Parathyroid adenoma (tissue), 2 donors: Measurements from ENCODE around the gene SND1.

ENCODE experiments used
- H2AFZ ChIP-seq: fragments of 300-600 bp; sonication (generic); one replicate; pipeline ENCODE4 v1.7.0; 2017; ENCODE audit warnings: antibody characterized with exemption, mild to moderate bottlenecking
- H3K27ac ChIP-seq: fragments of 300-600 bp; sonication (generic); one replicate; pipeline ENCODE4 v1.7.0; 2017
- H3K27me3 ChIP-seq: fragments of 300-600 bp; sonication (generic); one replicate; pipeline ENCODE4 v1.7.0; 2017; ENCODE audit warnings: low read length; ENCODE audit not compliant: control insufficient read depth, insufficient read depth
- H3K36me3 ChIP-seq: fragments of 300-600 bp; sonication (generic); one replicate; pipeline ENCODE4 v1.7.0; 2017; ENCODE audit warnings: low read length; ENCODE audit not compliant: control insufficient read depth, insufficient read depth
- H3K4me1 ChIP-seq: fragments of 300-600 bp; sonication (generic); one replicate; pipeline ENCODE4 v1.7.0; 2017; ENCODE audit warnings: control low read depth
- H3K4me2 ChIP-seq: fragments of 300-600 bp; sonication (generic); one replicate; pipeline ENCODE4 v1.7.0; 2017; ENCODE audit warnings: low read length
- H3K4me3 ChIP-seq: fragments of 300-600 bp; sonication (generic); one replicate; pipeline ENCODE4 v1.7.0; 2017; ENCODE audit warnings: low read depth, low read length
- H3K79me2 ChIP-seq: fragments of 300-600 bp; sonication (generic); one replicate; pipeline ENCODE4 v1.7.0; 2017; ENCODE audit warnings: control low read depth
- H3K9ac ChIP-seq: fragments of 300-600 bp; sonication (generic); one replicate; pipeline ENCODE4 v1.7.0; 2017; ENCODE audit warnings: mild to moderate bottlenecking
- H3K9me3 ChIP-seq: fragments of 300-600 bp; sonication (generic); one replicate; pipeline ENCODE4 v1.7.0; 2017; ENCODE audit warnings: low read length; ENCODE audit not compliant: control insufficient read depth
- TF ChIP-seq, protein P1 (sequence below): fragments of 300-600 bp; sonication (generic); IDR thresholded peaks from one replicate; pipeline ENCODE4 v1.7.0; 2017; ENCODE audit warnings: antibody characterized with exemption, mild to moderate bottlenecking
- donor health status: primary hyperparathyroidism.

SND1 gene

DNA sequence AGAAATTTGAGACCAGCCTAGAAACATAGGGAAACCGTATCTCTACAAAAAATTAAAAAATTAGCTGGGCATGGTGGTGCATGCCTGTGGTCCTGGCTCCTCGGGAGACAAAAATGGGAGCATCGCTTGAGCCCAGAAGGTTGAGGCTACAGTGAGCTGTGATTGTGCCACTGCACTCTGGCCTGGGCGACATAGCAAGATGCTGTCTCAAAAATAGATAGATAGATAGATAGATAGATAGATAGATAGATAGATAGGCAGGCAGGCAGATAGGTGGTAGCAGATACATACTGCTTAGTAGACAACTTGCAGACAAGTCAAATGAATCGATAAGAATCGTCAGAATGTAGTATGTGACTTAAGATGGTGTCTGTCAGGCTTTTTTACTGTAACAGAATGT is 106.9 kb downstream of the SND1 start:
- Histone ChIP-seq H3K27me3 (no peaks in the 10 kb centered on the region), H3K9ac (no peak overlapping the region), H3K4me3 (no peak overlapping the region), H3K79me2 (peaks cover 25% of the 10 kb centered on the region), H2AFZ (no peak overlapping the region), H3K36me3 (no peaks in the 10 kb centered on the region), H3K27ac (no peak overlapping the region), H3K9me3 (no peaks in the 10 kb centered on the region), H3K4me1 (no peaks in the 10 kb centered on the region), H3K4me2 (no peak overlapping the region)
- TF ChIP-seq, protein P1, sequence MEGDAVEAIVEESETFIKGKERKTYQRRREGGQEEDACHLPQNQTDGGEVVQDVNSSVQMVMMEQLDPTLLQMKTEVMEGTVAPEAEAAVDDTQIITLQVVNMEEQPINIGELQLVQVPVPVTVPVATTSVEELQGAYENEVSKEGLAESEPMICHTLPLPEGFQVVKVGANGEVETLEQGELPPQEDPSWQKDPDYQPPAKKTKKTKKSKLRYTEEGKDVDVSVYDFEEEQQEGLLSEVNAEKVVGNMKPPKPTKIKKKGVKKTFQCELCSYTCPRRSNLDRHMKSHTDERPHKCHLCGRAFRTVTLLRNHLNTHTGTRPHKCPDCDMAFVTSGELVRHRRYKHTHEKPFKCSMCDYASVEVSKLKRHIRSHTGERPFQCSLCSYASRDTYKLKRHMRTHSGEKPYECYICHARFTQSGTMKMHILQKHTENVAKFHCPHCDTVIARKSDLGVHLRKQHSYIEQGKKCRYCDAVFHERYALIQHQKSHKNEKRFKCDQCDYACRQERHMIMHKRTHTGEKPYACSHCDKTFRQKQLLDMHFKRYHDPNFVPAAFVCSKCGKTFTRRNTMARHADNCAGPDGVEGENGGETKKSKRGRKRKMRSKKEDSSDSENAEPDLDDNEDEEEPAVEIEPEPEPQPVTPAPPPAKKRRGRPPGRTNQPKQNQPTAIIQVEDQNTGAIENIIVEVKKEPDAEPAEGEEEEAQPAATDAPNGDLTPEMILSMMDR, result no peak

DNA sequence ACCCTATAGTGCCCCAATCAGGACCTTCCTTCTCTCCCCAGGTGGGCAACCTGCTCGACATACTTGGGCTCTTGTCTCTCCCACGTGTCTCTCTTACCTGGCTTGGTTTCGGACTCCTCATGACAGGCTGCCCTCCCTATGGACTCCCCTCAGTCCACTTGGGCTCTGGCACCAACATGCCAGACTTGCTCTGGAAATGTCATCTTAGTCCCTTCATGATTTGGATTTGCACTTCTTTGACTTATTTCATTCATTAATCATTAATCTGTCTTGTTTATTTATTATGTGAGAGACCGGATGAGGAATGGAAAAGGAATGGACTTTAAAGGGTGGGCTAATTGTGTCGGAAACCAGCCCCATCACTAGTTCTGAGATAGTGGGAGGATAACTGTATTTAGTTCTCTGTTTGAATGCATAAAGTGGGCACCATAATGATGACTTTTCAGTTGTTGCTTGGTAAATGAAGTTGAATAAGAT is 108.0 kb downstream of the SND1 start:
- Histone ChIP-seq H3K27me3 (no peaks in the 10 kb centered on the region), H3K9ac (no peak overlapping the region), H2AFZ (no peak overlapping the region), H3K4me3 (no peak overlapping the region), H3K79me2 (peaks cover 25% of the 10 kb centered on the region), H3K36me3 (no peaks in the 10 kb centered on the region), H3K9me3 (no peaks in the 10 kb centered on the region), H3K27ac (no peak overlapping the region), H3K4me2 (no peak overlapping the region), H3K4me1 (no peaks in the 10 kb centered on the region)
- TF ChIP-seq, protein P1, result no peak

DNA sequence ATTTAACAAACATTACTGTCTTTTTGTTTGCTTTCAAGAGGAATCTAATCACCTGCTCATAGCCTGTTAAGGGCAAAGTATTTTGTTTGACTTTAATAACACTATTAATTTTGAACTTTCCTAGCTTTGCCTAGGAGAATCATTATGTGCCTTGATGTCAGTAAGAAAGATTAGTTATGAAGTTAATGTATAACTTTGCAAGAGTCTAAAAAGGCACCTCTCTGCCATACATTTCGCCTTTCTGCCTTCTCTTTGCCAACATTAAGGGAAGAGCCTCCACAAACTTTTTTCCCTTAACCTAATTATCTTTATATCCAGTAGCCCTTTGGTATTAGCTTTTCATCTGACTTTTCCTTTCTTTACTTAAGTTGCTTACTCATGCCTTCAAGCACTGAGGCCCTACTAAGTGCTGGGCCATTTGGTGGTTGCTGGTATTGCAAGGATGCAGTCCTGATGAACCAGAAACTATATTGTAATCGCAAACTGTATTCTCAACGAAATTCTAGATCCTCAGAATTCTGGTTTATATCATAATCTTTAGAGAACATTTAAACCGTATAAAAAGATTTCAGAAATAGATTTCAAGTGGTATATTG is 108.5 kb downstream of the SND1 start:
- Histone ChIP-seq H3K36me3 (no peaks in the 10 kb centered on the region), H3K79me2 (peaks cover 19% of the 10 kb centered on the region), H3K4me2 (no peak overlapping the region), H3K4me1 (no peaks in the 10 kb centered on the region), H3K9ac (no peak overlapping the region), H2AFZ (no peak overlapping the region), H3K27me3 (no peaks in the 10 kb centered on the region), H3K27ac (no peak overlapping the region), H3K4me3 (no peak overlapping the region), H3K9me3 (no peaks in the 10 kb centered on the region)
- TF ChIP-seq, protein P1, result no peak

DNA sequence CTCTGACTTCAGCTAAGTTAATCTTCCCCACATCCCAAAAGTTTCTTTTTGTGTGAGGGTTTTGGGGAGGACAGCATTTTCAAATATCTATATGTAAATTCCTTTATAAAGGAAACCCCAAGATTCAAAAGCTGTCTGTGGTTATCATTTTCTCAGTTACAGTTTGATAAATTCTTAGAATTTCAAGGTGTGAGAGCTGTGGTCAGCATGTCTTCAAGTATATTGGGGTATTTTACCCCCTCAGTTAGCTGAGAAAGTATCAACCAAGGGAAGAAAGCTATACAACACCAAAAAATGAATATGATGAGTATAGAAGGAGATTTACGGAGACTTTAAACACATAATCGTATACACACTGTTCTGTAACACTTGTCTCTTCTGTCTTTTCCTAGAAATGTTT is 109.2 kb downstream of the SND1 start:
- TF ChIP-seq, protein P1, result no peak
- H3K9me3 ChIP-seq, result no peaks in the 10 kb centered on the region
- H2AFZ ChIP-seq, result no peak overlapping the region
- no peaks in the 10 kb centered on the region for H3K27me3 ChIP-seq
- no peaks in the 10 kb centered on the region for H3K36me3 ChIP-seq
- H3K27ac ChIP-seq, result no peak overlapping the region
- no peak overlapping the region for H3K9ac ChIP-seq
- H3K4me3 ChIP-seq, result no peak overlapping the region
- H3K4me2 ChIP-seq, result no peak overlapping the region
- H3K4me1 ChIP-seq, result no peaks in the 10 kb centered on the region
- peaks cover 23% of the 10 kb centered on the region for H3K79me2 ChIP-seq

DNA sequence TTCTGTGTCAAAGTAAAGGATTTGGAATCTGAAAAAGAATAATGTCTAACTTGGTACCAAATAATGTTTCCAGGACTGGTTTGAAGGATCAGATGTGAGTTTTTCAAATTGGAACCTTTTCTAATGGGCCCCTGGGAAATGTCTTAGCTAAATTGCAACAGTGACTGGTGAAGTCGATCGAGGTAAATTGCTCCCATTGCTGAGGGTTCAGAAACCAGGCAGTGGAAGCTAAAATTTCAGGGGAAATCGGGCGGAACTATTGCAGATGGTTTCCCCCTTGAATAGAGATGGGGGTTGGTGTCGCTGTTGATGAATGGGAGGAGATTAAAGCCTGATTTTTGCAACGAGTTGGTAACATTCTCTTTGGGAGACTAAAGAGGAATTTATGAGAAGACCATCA is 112.7 kb downstream of the SND1 start:
- TF ChIP-seq, protein P1, result no peak
- no peak overlapping the region for H3K27ac ChIP-seq

More for the DNA sequence above, 112.7 kb downstream of the SND1 start:
- Histone ChIP-seq H3K4me3 (no peak overlapping the region), H2AFZ (no peak overlapping the region), H3K4me1 (no peaks in the 10 kb centered on the region), H3K36me3 (no peaks in the 10 kb centered on the region), H3K9ac (no peak overlapping the region), H3K27me3 (no peaks in the 10 kb centered on the region), H3K79me2 (peaks cover 10% of the 10 kb centered on the region), H3K9me3 (no peaks in the 10 kb centered on the region), H3K4me2 (no peak overlapping the region)
